HUES6 (cell line): ENCODE data around the gene MALSU1.
A peak's percentile ranks its signal among the peaks of the same experiment; 100 is the strongest.

Experiments
- H3K27ac ChIP-seq: 2 replicates; pipeline ENCODE4 v1.7.0; 2013; ENCODE audit warnings: low read depth, mild to moderate bottlenecking, low read length, inconsistent platforms
- H3K27me3 ChIP-seq: 2 replicates; pipeline ENCODE4 v1.6.1; 2013; ENCODE audit warnings: low read length; ENCODE audit not compliant: control insufficient read depth, insufficient read depth
- H3K36me3 ChIP-seq: 2 replicates; pipeline ENCODE4 v1.6.1; 2013; ENCODE audit warnings: low read length; ENCODE audit not compliant: control insufficient read depth, insufficient read depth
- H3K4me1 ChIP-seq: 2 replicates; pipeline ENCODE4 v1.6.1; 2013; ENCODE audit warnings: low read length; ENCODE audit not compliant: control insufficient read depth, insufficient read depth
- H3K4me3 ChIP-seq: 2 replicates; pipeline ENCODE4 v1.5.1; 2013; ENCODE audit warnings: low read depth, low read length
- H3K9ac ChIP-seq: one replicate; pipeline ENCODE4 v1.6.1; 2013; ENCODE audit warnings: mild to moderate bottlenecking, low read length
- H3K9me3 ChIP-seq: 2 replicates; pipeline ENCODE4 v1.6.1; 2013; ENCODE audit warnings: low read depth, low read length; ENCODE audit not compliant: control insufficient read depth, insufficient read depth

The MALSU1 gene

DNA sequence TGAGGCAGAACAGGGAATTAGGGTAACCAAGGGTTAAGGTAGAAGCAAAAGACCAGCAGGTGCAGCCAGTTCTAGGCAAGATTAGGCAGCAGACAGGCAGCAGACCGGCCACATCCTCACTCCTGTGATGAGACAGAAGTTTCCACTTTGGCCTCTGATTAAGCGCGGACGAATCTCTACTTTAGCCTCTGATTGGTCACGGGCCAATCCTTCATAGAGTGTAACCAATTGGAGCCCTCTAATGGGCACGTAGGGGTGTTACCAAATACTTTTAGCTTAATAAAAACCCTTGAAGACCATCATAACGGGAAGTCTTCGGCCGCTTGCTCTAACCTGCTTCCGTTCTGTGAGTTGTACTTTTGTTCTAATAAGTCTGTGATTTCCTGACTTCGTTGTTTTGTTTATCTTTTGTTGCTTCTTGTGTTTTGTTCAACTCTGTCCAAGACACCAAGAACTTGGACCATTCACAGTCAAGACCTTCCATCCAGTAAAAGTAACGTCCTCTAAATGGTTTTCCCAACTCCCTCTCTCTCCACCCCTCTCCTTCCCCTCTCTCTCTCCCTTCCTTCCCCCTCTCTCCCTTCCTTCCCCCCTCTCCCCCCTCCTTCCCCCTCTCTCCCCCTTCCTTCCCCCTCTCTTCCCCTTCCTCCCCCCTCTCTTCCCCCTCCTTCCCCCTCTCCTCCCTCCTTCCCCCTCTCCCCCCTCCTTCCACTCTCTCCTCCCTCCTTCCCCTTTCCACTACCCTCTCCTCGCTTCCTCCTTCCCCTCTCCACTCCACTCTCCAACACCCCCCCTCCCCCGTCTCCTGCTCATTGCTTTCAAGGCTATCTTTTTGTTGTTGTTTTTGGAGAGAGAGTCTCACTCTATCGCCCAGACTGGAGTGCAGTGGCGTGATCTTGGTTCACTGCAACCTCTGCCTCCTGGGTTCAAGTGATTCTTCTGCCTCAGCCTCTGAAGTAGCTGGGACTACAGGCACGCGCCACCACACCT, 13.2 kb upstream of the MALSU1 start:
- H3K9me3 ChIP-seq = no peaks in the 10 kb centered on the region
- no peak overlapping the region for H3K9ac ChIP-seq
- H3K4me3 ChIP-seq = no peak overlapping the region
- H3K4me1 ChIP-seq = peaks cover 5% of the 10 kb centered on the region; the same call in 1 of the 2 replicates
- no peak overlapping the region for H3K27ac ChIP-seq
- H3K36me3 ChIP-seq = no peaks in the 10 kb centered on the region
- no peaks in the 10 kb centered on the region for H3K27me3 ChIP-seq

- no peak overlapping the region for H3K9ac ChIP-seq
- H3K9me3 ChIP-seq = no peaks in the 10 kb centered on the region
- H3K27me3 ChIP-seq = no peaks in the 10 kb centered on the region
- no peak overlapping the region for H3K27ac ChIP-seq
- H3K36me3 ChIP-seq = no peaks in the 10 kb centered on the region
- H3K4me3 ChIP-seq = no peak overlapping the region
- H3K4me1 ChIP-seq = peaks cover 5% of the 10 kb centered on the region; the same call in 1 of the 2 replicates
Measured at GRCh38 chr7:23287612-23288011, 11.5 kb upstream of the MALSU1 start.

DNA sequence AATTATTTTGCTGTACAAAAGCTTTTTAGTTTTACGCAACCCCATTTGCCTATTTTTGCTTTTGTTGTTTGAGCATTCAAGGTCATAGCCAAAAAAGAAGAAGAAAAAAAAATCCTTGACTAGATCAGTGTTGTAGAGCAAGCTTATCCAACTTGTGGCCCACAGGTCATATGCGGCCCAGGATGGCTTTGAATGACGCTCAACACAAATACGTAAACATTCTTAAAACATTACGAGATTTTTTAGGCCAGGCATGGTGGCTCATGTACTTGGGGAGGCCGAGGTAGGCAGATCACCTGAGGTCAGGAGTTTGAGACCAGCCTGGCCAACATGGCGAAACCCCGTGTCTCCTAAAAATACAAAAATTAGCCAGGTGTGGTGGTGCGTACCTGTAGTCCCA, 8.1 kb upstream of the MALSU1 start:
- Histone ChIP-seq H3K9ac (no peak overlapping the region), H3K36me3 (no peaks in the 10 kb centered on the region), H3K27ac (no peak overlapping the region), H3K27me3 (no peaks in the 10 kb centered on the region), H3K9me3 (no peaks in the 10 kb centered on the region), H3K4me1 (peaks cover 5% of the 10 kb centered on the region; the same call in 1 of the 2 replicates), H3K4me3 (no peak overlapping the region)

- H3K4me3 ChIP-seq = no peak overlapping the region
- no peaks in the 10 kb centered on the region for H3K27me3 ChIP-seq
- H3K9me3 ChIP-seq = no peaks in the 10 kb centered on the region
- no peak overlapping the region for H3K9ac ChIP-seq
- H3K36me3 ChIP-seq = no peaks in the 10 kb centered on the region
- no peak overlapping the region for H3K27ac ChIP-seq
- peaks cover 5% of the 10 kb centered on the region; the same call in 1 of the 2 replicates for H3K4me1 ChIP-seq
Measured at GRCh38 chr7:23291957-23292560, 7.1 kb upstream of the MALSU1 start.

GRCh38 chr7:23292623-23293022, 6.5 kb upstream of the MALSU1 start:
- Histone ChIP-seq H3K9me3 (no peaks in the 10 kb centered on the region), H3K4me3 (no peak overlapping the region), H3K27me3 (no peaks in the 10 kb centered on the region), H3K9ac (no peak overlapping the region), H3K36me3 (no peaks in the 10 kb centered on the region), H3K4me1 (peaks cover 3% of the 10 kb centered on the region; the same call in 1 of the 2 replicates), H3K27ac (no peak overlapping the region)

- Histone ChIP-seq H3K9ac (no peak overlapping the region), H3K4me1 (no peaks in the 10 kb centered on the region)
Measured at GRCh38 chr7:23293500-23294073, 5.6 kb upstream of the MALSU1 start.

DNA sequence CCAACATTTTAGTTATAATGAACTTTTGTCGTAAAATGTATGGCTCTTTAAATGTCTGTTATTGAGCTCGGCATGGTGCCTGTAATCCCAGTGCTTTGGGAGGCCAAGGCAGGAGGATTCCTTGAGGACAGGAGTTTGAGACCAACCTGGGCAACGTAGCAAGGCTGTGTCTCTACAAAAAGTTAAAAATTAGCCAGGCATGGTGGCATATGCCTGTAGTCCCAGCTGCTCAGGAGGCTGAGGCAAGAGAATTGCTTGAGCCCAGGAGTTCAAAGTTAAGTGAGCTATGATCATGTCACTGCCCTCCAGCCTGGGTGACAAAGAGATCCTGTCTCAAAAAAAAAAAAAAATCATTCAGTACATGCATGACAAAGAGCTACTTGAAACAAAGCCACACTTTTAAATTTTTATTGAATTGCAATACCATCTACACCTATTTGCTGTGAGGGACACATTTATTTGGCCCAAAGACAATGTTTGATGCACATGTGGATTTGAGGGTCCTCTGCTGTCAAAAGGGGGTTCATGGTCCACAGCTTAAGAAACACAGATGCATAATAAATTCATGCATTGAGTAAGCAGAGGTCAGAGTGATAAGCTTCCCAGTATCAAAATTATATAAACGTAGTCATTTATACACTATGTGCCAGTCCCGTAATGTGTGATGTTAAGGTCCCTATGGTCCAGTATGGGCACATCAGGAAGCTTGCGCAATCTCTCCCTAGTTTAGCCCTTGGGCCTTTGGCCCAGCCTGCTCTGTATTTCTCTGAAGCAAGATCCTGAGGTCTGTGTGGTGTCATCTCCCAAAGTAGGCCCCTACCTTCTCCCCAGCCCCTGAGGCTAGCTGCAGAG, 4.4 kb upstream of the MALSU1 start:
- Histone ChIP-seq H3K4me1 (no peaks in the 10 kb centered on the region), H3K4me3 (no peak overlapping the region), H3K27me3 (no peaks in the 10 kb centered on the region), H3K27ac (no peak overlapping the region), H3K36me3 (no peaks in the 10 kb centered on the region), H3K9me3 (no peaks in the 10 kb centered on the region), H3K9ac (no peak overlapping the region)

More at GRCh38 chr7:23293500-23294073, 5.6 kb upstream of the MALSU1 start:
- no peak overlapping the region for H3K4me3 ChIP-seq
- H3K9me3 ChIP-seq = no peaks in the 10 kb centered on the region
- no peak overlapping the region for H3K27ac ChIP-seq
- no peaks in the 10 kb centered on the region for H3K36me3 ChIP-seq
- H3K27me3 ChIP-seq = no peaks in the 10 kb centered on the region

GRCh38 chr7:23295401-23295697, 3.8 kb upstream of the MALSU1 start:
- Histone ChIP-seq H3K4me1 (peaks cover 3% of the 10 kb centered on the region; the same call in 1 of the 2 replicates), H3K27me3 (no peaks in the 10 kb centered on the region), H3K36me3 (no peaks in the 10 kb centered on the region), H3K27ac (no peak overlapping the region), H3K9ac (no peak overlapping the region), H3K4me3 (no peak overlapping the region), H3K9me3 (no peaks in the 10 kb centered on the region)

GRCh38 chr7:23298141-23298881, 828 bp upstream of the MALSU1 start:
- no peak overlapping the region for H3K27ac ChIP-seq
- H3K4me3 ChIP-seq = peak overlapping the region; percentile 98
- H3K4me1 ChIP-seq = peaks cover 4% of the 10 kb centered on the region; the same call in 1 of the 2 replicates
- no peaks in the 10 kb centered on the region for H3K27me3 ChIP-seq
- no peaks in the 10 kb centered on the region for H3K9me3 ChIP-seq
- H3K9ac ChIP-seq = no peak overlapping the region
- peaks cover 18% of the 10 kb centered on the region for H3K36me3 ChIP-seq

GRCh38 chr7:23299770-23300300, 696 bp downstream of the MALSU1 start:
- Histone ChIP-seq H3K27me3 (no peaks in the 10 kb centered on the region), H3K9ac (peak overlapping the region; percentile 91), H3K4me3 (peak overlapping the region; percentile 98), H3K36me3 (peaks cover 19% of the 10 kb centered on the region), H3K27ac (peak overlapping the region; percentile 76; the same call in 1 of the 2 replicates), H3K4me1 (peaks cover 4% of the 10 kb centered on the region; the same call in 1 of the 2 replicates), H3K9me3 (no peaks in the 10 kb centered on the region)
